ENCODE measurements around the gene ELFN1. TPM values are rescaled to one million over a fixed set of nuclear protein-coding genes. Genes with fewer than 3 reads are reported as not detected.

ELFN1 gene
- total and polyA plus RNA-seq, 9 of the 15 experiments (the other 6 are each of a cell fraction or from before 2014, with no cell fraction given), result 0.04 to 0.64 (median 0.18) TPM; not detected in 2

DNA sequence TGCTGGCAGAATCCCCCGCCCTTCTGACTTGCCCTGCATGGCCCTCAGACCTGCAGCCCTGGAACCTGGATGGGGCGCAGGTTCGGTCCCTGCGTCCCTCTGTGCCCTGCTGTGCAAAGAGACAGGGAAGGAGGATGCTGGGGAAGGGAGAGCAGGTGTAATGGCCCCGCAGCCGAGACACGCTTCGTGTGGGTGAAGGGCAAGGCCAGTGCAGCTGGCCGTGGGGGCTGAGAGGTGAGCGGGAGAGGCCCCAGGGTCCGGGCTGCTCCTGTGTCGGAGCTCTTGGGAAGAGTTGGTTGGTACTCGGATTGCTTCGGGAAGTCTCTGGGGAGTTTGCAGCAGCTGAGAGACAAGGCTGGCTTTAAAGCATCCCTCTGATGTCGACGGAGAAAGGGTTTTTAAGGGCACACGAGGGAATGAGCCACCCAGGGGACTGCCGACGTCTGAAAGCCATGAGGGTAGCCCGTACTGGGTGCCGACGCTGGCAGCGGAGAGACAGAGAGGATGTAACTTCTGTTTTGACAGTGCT, 6.5 kb downstream of the ELFN1 start:
- BruUV-seq (replicated peaks), result no TSS peak
- no peaks in the 10 kb centered on the region for H3K36me3 ChIP-seq (ENCODE audit: control insufficient read depth, insufficient read depth, low read length)
- no peak overlapping the region for H2AFZ ChIP-seq (ENCODE audit: low read depth, low read length)
- H3K79me2 ChIP-seq (ENCODE audit: control insufficient read depth, insufficient read depth, low read length), result no peaks in the 10 kb centered on the region
- TF ChIP-seq ZNF24 (IDR thresholded peaks at IDR 0.05) (no peak), ZSCAN32 (CRISPR knock-in tag; IDR thresholded peaks at IDR 0.05) (no peak), ZNF551 (CRISPR knock-in tag; IDR thresholded peaks at IDR 0.05) (no peak), SMARCA5 (IDR thresholded peaks at IDR 0.05) (no peak)
- H3K4me2 ChIP-seq (ENCODE audit: insufficient read depth, low read length), result no peak overlapping the region
- no peak overlapping the region for H3K9ac ChIP-seq (ENCODE audit: insufficient read depth in 1 of 2, low read depth in 2 of 2, low read length in 2 of 2)
- intact Hi-C loops (cut with micrococcal nuclease) (no loop called here), in situ Hi-C loops (cut with MboI) (no loop called here)
- FAIRE-seq, result no peak
- no peak for DNase-seq (ENCODE audit: extremely low read depth in 1 of 4, low spot score in 3 of 4)
- peaks cover 41 to 68% of the 10 kb centered on the region in 2 experiments; a peak in 4 of 5 replicates for H3K27me3 ChIP-seq (ENCODE audit: control insufficient read depth in 2 of 2, insufficient read depth in 2 of 2, low read length in 2 of 2)
- under 1% methylated on average over 20 of the region's 23 CpGs for WGBS (ENCODE audit: insufficient coverage, low coverage, missing lambda C conversion rate)
- H3K9me3 ChIP-seq (replicated peaks; ENCODE audit: control insufficient read depth, insufficient read depth, low read depth, low read length), result no peaks in the 10 kb centered on the region
- no peak for ATAC-seq
- H4K20me1 ChIP-seq (replicated peaks; ENCODE audit: control insufficient read depth, insufficient read depth, low read length), result peaks cover 5% of the 10 kb centered on the region
- ChIA-PET CTCF (ENCODE audit: low intra/inter-chr PET ratio) (no interaction called here), POLR2A (no interaction called here)
- peaks cover 0 to 27% of the 10 kb centered on the region in 2 experiments; a peak in 2 of 5 replicates for H3K4me1 ChIP-seq (replicated peaks in 1 of 2; ENCODE audit: control insufficient read depth in 2 of 2, insufficient read depth in 2 of 2, low read length in 2 of 2)
- H3K27ac ChIP-seq (ENCODE audit: extremely low read depth, low read depth, low read length), result no peak overlapping the region
- no peaks in the 10 kb centered on the region for H3K9me1 ChIP-seq (ENCODE audit: control insufficient read depth, insufficient read depth, low read length)
- no peak overlapping the region for H3K4me3 ChIP-seq

DNA sequence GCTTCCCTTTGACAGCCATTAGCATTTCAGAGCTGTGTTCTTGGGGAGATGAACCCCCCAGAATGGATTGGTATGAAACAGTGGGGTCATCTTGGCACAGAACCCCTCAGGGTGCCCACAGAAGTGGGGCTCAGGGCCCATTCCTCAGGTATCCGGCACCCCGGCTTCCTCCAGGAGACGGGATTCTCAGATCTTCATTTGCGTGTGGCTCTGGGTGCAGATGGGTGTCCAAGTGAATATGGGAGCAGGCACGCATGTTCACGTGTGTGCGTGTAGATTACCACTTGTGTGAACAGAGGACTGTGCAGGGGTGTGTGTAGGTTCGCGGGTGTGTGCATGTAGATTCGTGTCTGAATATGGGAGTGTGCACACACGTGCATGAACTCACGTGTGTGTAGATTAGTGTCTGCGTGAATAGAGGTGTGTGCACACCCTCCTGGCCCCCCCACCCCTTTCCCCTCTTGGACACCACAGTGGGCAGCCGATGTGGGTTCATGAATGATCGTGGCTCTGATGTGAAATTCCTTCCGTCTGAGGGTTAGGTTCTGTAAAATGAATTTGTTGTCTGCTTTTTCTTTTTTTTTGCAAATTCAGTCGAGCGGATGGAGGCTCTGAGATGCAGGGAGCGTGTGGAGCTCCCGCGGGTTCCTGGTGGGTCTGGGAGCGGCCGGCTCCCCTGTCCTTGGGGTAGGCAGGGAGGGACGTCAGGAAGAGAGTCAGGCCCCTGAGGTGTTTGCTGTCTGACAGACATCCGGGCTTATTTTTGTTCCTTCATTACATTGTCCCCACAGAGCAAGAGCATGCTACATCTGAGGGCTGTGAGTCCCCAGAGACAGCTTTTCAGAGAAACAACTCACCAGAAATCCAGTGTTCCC, 7.4 kb downstream of the ELFN1 start:
- no peak for FAIRE-seq
- DNase-seq (ENCODE audit: extremely low read depth in 1 of 4, low spot score in 3 of 4), result no peak
- no peak for TF ChIP-seq MEF2A (IDR thresholded peaks at IDR 0.05; ENCODE audit: control insufficient read depth, low read depth, low read length)

More for the DNA sequence above, 7.4 kb downstream of the ELFN1 start:
- no peak overlapping the region for H3K27ac ChIP-seq (ENCODE audit: extremely low read depth, low read depth, low read length)
- H2AFZ ChIP-seq (ENCODE audit: low read depth, low read length), result no peak overlapping the region
- no peak overlapping the region for H3K9ac ChIP-seq (ENCODE audit: insufficient read depth in 1 of 2, low read depth in 2 of 2, low read length in 2 of 2)
- no peak overlapping the region for H3K4me3 ChIP-seq
- no peak for ATAC-seq
- 10% methylated on average over 25 of the region's 25 CpGs for WGBS (ENCODE audit: insufficient coverage, low coverage, missing lambda C conversion rate)
- H3K79me2 ChIP-seq (ENCODE audit: control insufficient read depth, insufficient read depth, low read length), result no peaks in the 10 kb centered on the region
- H3K9me3 ChIP-seq (replicated peaks; ENCODE audit: control insufficient read depth, insufficient read depth, low read depth, low read length), result no peaks in the 10 kb centered on the region
- H4K20me1 ChIP-seq (replicated peaks; ENCODE audit: control insufficient read depth, insufficient read depth, low read length), result peaks cover 5% of the 10 kb centered on the region
- peaks cover 41 to 68% of the 10 kb centered on the region in 2 experiments; a peak in 4 of 5 replicates for H3K27me3 ChIP-seq (ENCODE audit: control insufficient read depth in 2 of 2, insufficient read depth in 2 of 2, low read length in 2 of 2)
- ChIA-PET POLR2A (no interaction called here), CTCF (ENCODE audit: low intra/inter-chr PET ratio) (no interaction called here)
- intact Hi-C loops (cut with micrococcal nuclease), result no loop called here
- in situ Hi-C loops (cut with MboI), result no loop called here
- no peaks in the 10 kb centered on the region for H3K36me3 ChIP-seq (ENCODE audit: control insufficient read depth, insufficient read depth, low read length)
- BruUV-seq (replicated peaks), result no TSS peak
- peaks cover 0 to 27% of the 10 kb centered on the region in 2 experiments; a peak in 2 of 5 replicates for H3K4me1 ChIP-seq (replicated peaks in 1 of 2; ENCODE audit: control insufficient read depth in 2 of 2, insufficient read depth in 2 of 2, low read length in 2 of 2)
- H3K9me1 ChIP-seq (ENCODE audit: control insufficient read depth, insufficient read depth, low read length), result no peaks in the 10 kb centered on the region
- H3K4me2 ChIP-seq (ENCODE audit: insufficient read depth, low read length), result no peak overlapping the region
